SK-N-SH (cell line): ENCODE data around the gene MET. TPM values are rescaled to one million over a fixed set of nuclear protein-coding genes. Genes with fewer than 3 reads are reported as not detected.

Source experiments
- CTCF ChIA-PET: fragments of 300-600, 350-600 bp; formaldehyde crosslinking; extraction: SDS; loops from one replicate; lab custom pipeline; 2021; lab: Yijun Ruan, JAX
- POLR2A ChIA-PET: fragments of 350-600 bp; sonication (Branson Sonifier 250); formaldehyde crosslinking; extraction: SDS; loops from one replicate; lab custom pipeline; 2020; ENCODE audit warnings: antibody characterized with exemption, inconsistent platforms; lab: Yijun Ruan, JAX
- DNase-seq: peaks from one replicate; pipeline ENCODE4 v3.0.0; 2012
- H2AFZ ChIP-seq: fragments of 200-600 bp; sonication (generic); 2 replicates; pipeline ENCODE4 v1.8.1; 2016; ENCODE audit warnings: antibody characterized with exemption, mild to moderate bottlenecking, low read depth
- H3F3A ChIP-seq: fragments of 200-600 bp; sonication (generic); replicated peaks from 2 replicates; pipeline ENCODE3; 2016; ENCODE audit warnings: antibody characterized with exemption, mild to moderate bottlenecking; ENCODE audit not compliant: insufficient read depth
- H3K27ac ChIP-seq, 2 experiments: fragments of 200-500 bp in 1 of 2; fragments of 200-600 bp in 1 of 2; sonication (Bioruptor generic) in 1 of 2; sonication (generic), shearing (Covaris generic) in 1 of 2; 2 replicates each; pipeline versions ENCODE4 v1.5.1 to v1.6.1; 2014 to 2016; ENCODE audit warnings: low read depth in 2 of 2, inconsistent platforms in 1 of 2, low read length in 1 of 2, mild to moderate bottlenecking in 1 of 2, mixed read lengths in 1 of 2
- H3K27me3 ChIP-seq: fragments of 200-600 bp; sonication (generic), shearing (Covaris generic); 2 replicates; pipeline ENCODE4 v1.6.1; 2016; ENCODE audit warnings: mixed run types; ENCODE audit not compliant: insufficient read depth
- H3K36me3 ChIP-seq, 2 experiments: fragments of 200-500 bp in 1 of 2; fragments of 200-600 bp in 1 of 2; sonication (Bioruptor generic) in 1 of 2; sonication (generic) in 1 of 2; replicated peaks in 1 of 2; 2 replicates each; pipeline versions ENCODE3 to v1.5.1; 2014 to 2016; ENCODE audit warnings: low read length in 1 of 2, mild to moderate bottlenecking in 1 of 2; ENCODE audit not compliant: insufficient read depth in 2 of 2, control insufficient read depth in 1 of 2
- H3K4me1 ChIP-seq, 2 experiments: fragments of 200-500 bp in 1 of 2; fragments of 200-600 bp in 1 of 2; sonication (Bioruptor generic) in 1 of 2; sonication (generic), shearing (Covaris generic) in 1 of 2; 2 replicates each; pipeline versions ENCODE4 v1.5.1 to v1.6.1; 2014 to 2016; ENCODE audit warnings: low read depth in 1 of 2, low read length in 1 of 2, mixed run types in 1 of 2; ENCODE audit not compliant: insufficient read depth in 2 of 2, control insufficient read depth in 1 of 2
- H3K4me2 ChIP-seq: fragments of 200-600 bp; sonication (generic), shearing (Covaris generic); 2 replicates; pipeline ENCODE4 v1.6.1; 2017; ENCODE audit warnings: mixed run types
- H3K4me3 ChIP-seq, 2 experiments: fragments of 200-500 bp in 1 of 2; fragments of 200-600 bp in 1 of 2; sonication (Bioruptor generic) in 1 of 2; sonication (generic), shearing (Covaris generic) in 1 of 2; 2 replicates each; pipeline versions ENCODE4 v1.5.1 to v1.8.1; 2014 to 2016; ENCODE audit warnings: low read depth in 2 of 2, inconsistent platforms in 1 of 2, low read length in 1 of 2, mild to moderate bottlenecking in 1 of 2, mixed read lengths in 1 of 2, moderate library complexity in 1 of 2
- H3K79me2 ChIP-seq: fragments of 200-600 bp; sonication (generic); 2 replicates; pipeline ENCODE4 v1.8.1; 2017; ENCODE audit warnings: mild to moderate bottlenecking; ENCODE audit not compliant: insufficient read depth
- H3K9ac ChIP-seq: fragments of 200-600 bp; sonication (generic); 2 replicates; pipeline ENCODE4 v1.6.1; 2017; ENCODE audit warnings: mixed run types
- H3K9me2 ChIP-seq: fragments of 200-600 bp; sonication (generic); 2 replicates; pipeline ENCODE4 v1.6.1; 2017; ENCODE audit warnings: mixed run types
- H3K9me3 ChIP-seq: fragments of 200-600 bp; sonication (generic); 2 replicates; pipeline ENCODE4 v1.6.1; 2017; ENCODE audit warnings: mixed run types, mild to moderate bottlenecking, moderate library complexity
- H4K20me1 ChIP-seq: fragments of 200-600 bp; sonication (generic); 2 replicates; pipeline ENCODE4 v1.6.1; 2017; ENCODE audit warnings: mild to moderate bottlenecking, mixed run types; ENCODE audit not compliant: insufficient read depth
- EZH2phosphoT487 ChIP-seq: fragments of 200-600 bp; sonication (generic); IDR thresholded peaks from 2 replicates; pipeline ENCODE4 v1.6.1; 2017; ENCODE audit warnings: low read depth, mixed run types, mild to moderate bottlenecking, antibody characterized with exemption, moderate library complexity, borderline replicate concordance
- FOXJ3 ChIP-seq: sonication (generic); formaldehyde crosslinking; IDR thresholded peaks from 2 replicates; pipeline ENCODE4 v1.5.1; 2020; ENCODE audit warnings: mild to moderate bottlenecking, missing genetic modification reagents
- POLR2AphosphoS5 ChIP-seq: IDR thresholded peaks from 2 replicates; pipeline ENCODE4 v1.6.1; 2012; ENCODE audit warnings: low read depth, low read length
- REST ChIP-seq: IDR thresholded peaks from 2 replicates; pipeline ENCODE4 v1.6.1; 2012; ENCODE audit warnings: mild to moderate bottlenecking, low read depth, low read length, moderate library complexity
- SIN3A ChIP-seq: IDR thresholded peaks from 2 replicates; pipeline ENCODE4 v1.6.1; 2012; ENCODE audit warnings: low read depth, mild to moderate bottlenecking, low read length, moderate library complexity, borderline replicate concordance
- SMC3 ChIP-seq: IDR thresholded peaks from 2 replicates; pipeline ENCODE4 v1.6.1; 2012; ENCODE audit warnings: low read depth, low read length, improper control_type of control experiment
- TCF12 ChIP-seq: IDR thresholded peaks from 2 replicates; pipeline ENCODE4 v1.4.0; 2012
- TEAD4 ChIP-seq: IDR thresholded peaks from 2 replicates; pipeline ENCODE4 v1.4.0; 2012; ENCODE audit warnings: mild to moderate bottlenecking, borderline replicate concordance; ENCODE audit not compliant: insufficient read depth
- ZBTB33 ChIP-seq: IDR thresholded peaks from 2 replicates; pipeline ENCODE4 v1.4.0; 2012; ENCODE audit warnings: low read depth, borderline replicate concordance
- WGBS: methylation state at CpG from one replicate; pipeline ENCODE4 v1.1.6; 2017; ENCODE audit warnings: low lambda C conversion rate; 5-methylcytosine and 5-hydroxymethylcytosine counted together
- polyA plus RNA-seq, 3 experiments: library from polyadenylated mRNA; depleted of rRNA; stranded (reverse); fragments of >200 nt; gene quantifications; 2 replicates each; pipeline ENCODE4 v1.2.3, GENCODE V29; 2012

Gene MET
- polyA plus RNA-seq, 1 of the 3 experiments (the other 2 are of a cell fraction): 38.7 TPM

GRCh38 chr7:116673457-116673865 lies 1.5 kb downstream of the MET start:
- TF ChIP-seq FOXJ3 (CRISPR knock-in tag): no peak
- TF ChIP-seq SIN3A: no peak
- TF ChIP-seq EZH2phosphoT487: no peak
- no peak for TF ChIP-seq REST
- no peak for TF ChIP-seq TEAD4
- TF ChIP-seq SMC3: no peak
- TF ChIP-seq ZBTB33: no peak
- no peak for DNase-seq
- Histone ChIP-seq H3K79me2 (peaks cover 60% of the 10 kb centered on the region), H3K9ac (peak overlapping the region; percentile 76), H3K4me1 (peaks cover 0 to 5% of the 10 kb centered on the region in 2 experiments; a peak in 2 of 4 replicates), H3F3A (peaks cover 9% of the 10 kb centered on the region), H3K27ac (peak overlapping the region; percentile 39 to 64; a peak in 3 of 4 replicates), H3K9me2 (no peaks in the 10 kb centered on the region), H2AFZ (no peak overlapping the region), H3K36me3 (no peaks in the 10 kb centered on the region), H3K27me3 (peaks cover 24% of the 10 kb centered on the region; the same call in 1 of the 2 replicates), H3K4me3 (peak overlapping the region; percentile 62 to 64; a peak in 3 of 4 replicates), H3K4me2 (peak overlapping the region; percentile 79), H3K9me3 (no peaks in the 10 kb centered on the region), H4K20me1 (no peaks in the 10 kb centered on the region)
- ChIA-PET CTCF (no interaction called here), POLR2A (no interaction called here)
- 4% methylated on average over 3 of the region's 3 CpGs for WGBS

GRCh38 chr7:116674508-116675173 lies 2.6 kb downstream of the MET start:
- Histone ChIP-seq H3F3A (peaks cover 9% of the 10 kb centered on the region), H3K4me3 (peak overlapping the region; percentile 62 to 64; a peak in 3 of 4 replicates), H3K9me2 (no peaks in the 10 kb centered on the region), H2AFZ (no peak overlapping the region), H3K79me2 (peaks cover 72% of the 10 kb centered on the region), H3K27ac (peak overlapping the region; percentile 39 to 64; a peak in 2 of 4 replicates), H3K9me3 (no peaks in the 10 kb centered on the region), H3K36me3 (no peaks in the 10 kb centered on the region), H3K4me2 (peak overlapping the region; percentile 79), H3K9ac (peak overlapping the region; percentile 76; the same call in 1 of the 2 replicates), H4K20me1 (no peaks in the 10 kb centered on the region), H3K4me1 (peaks cover 0 to 5% of the 10 kb centered on the region in 2 experiments; a peak in 2 of 4 replicates), H3K27me3 (peaks cover 20% of the 10 kb centered on the region; the same call in 1 of the 2 replicates)
- WGBS: 16% methylated on average over 7 of the region's 7 CpGs
- no peak for DNase-seq
- ChIA-PET POLR2A (no interaction called here), CTCF (interaction anchor here (0.6 to 0.7 kb wide), 3 partner anchors 12 to 417 kb away, joined by 3 read pairs; no protein-coding TSS in a partner anchor)
- no peak for TF ChIP-seq POLR2AphosphoS5
- 0 out of 2 replicates have a peak, but pooled peaks have one; percentile 2 for TF ChIP-seq TCF12
